Loucy (cell line): ENCODE data around the gene WDR11.

Experiments
- H2AFZ ChIP-seq: fragments of 200-600 bp; sonication (generic); 2 replicates; pipeline ENCODE4 v1.6.0; 2016; ENCODE audit warnings: antibody characterized with exemption, mild to moderate bottlenecking, low read length, moderate library complexity
- H3F3A ChIP-seq: fragments of 200-600 bp; 2 replicates; pipeline ENCODE4 v1.6.0; 2016; ENCODE audit warnings: antibody characterized with exemption, low read depth, mild to moderate bottlenecking
- H3K27me3 ChIP-seq: fragments of 200-600 bp; sonication (generic); 2 replicates; pipeline ENCODE4 v1.6.1; 2014; ENCODE audit warnings: low read length, mild to moderate bottlenecking; ENCODE audit not compliant: insufficient read depth, poor library complexity, severe bottlenecking
- H3K36me3 ChIP-seq: fragments of 200-600 bp; sonication (generic); 2 replicates; pipeline ENCODE4 v1.6.1; 2016; ENCODE audit warnings: low read length; ENCODE audit not compliant: insufficient read depth
- H3K4me1 ChIP-seq: fragments of 200-600 bp; sonication (generic); 2 replicates; pipeline ENCODE4 v1.5.1; 2014; ENCODE audit warnings: low read length, mild to moderate bottlenecking; ENCODE audit not compliant: insufficient read depth, poor library complexity, severe bottlenecking
- H3K4me2 ChIP-seq: fragments of 200-600 bp; sonication (generic); 2 replicates; pipeline ENCODE4 v1.6.0; 2014; ENCODE audit warnings: antibody characterized with exemption, low read length, low read depth, mild to moderate bottlenecking; ENCODE audit not compliant: poor library complexity, severe bottlenecking
- H3K4me3 ChIP-seq: fragments of 200-600 bp; sonication (generic); 2 replicates; pipeline ENCODE4 v1.5.1; 2014; ENCODE audit warnings: low read length, mild to moderate bottlenecking, mixed read lengths; ENCODE audit not compliant: poor library complexity, severe bottlenecking
- H3K79me2 ChIP-seq: fragments of 200-600 bp; sonication (generic); 2 replicates; pipeline ENCODE4 v1.6.1; 2014; ENCODE audit warnings: low read length; ENCODE audit not compliant: insufficient read depth
- H3K9ac ChIP-seq: fragments of 200-600 bp; sonication (generic); 2 replicates; pipeline ENCODE4 v1.6.0; 2014; ENCODE audit warnings: mild to moderate bottlenecking, low read depth, low read length, moderate library complexity; ENCODE audit not compliant: poor library complexity, severe bottlenecking
- H3K9me2 ChIP-seq: fragments of 200-600 bp; sonication (generic); replicated peaks from 2 replicates; pipeline ENCODE4 v1.6.1; 2016; ENCODE audit warnings: low read depth, low read length, mixed read lengths
- H3K9me3 ChIP-seq: fragments of 200-600 bp; sonication (generic); 2 replicates; pipeline ENCODE4 v1.6.1; 2014; ENCODE audit warnings: mild to moderate bottlenecking, antibody characterized with exemption, low read length, low read depth; ENCODE audit not compliant: insufficient read depth
- H4K20me1 ChIP-seq: fragments of 200-600 bp; sonication (generic); 2 replicates; pipeline ENCODE4 v1.6.0; 2014; ENCODE audit warnings: antibody characterized with exemption, low read length, mild to moderate bottlenecking; ENCODE audit not compliant: insufficient read depth, poor library complexity, severe bottlenecking
- EZH2phosphoT487 ChIP-seq: fragments of 200-600 bp; IDR thresholded peaks from 2 replicates; pipeline ENCODE4 v1.6.1; 2018; ENCODE audit warnings: antibody characterized with exemption, mild to moderate bottlenecking, moderate library complexity, borderline replicate concordance
- TF ChIP-seq, protein P1 (sequence below): fragments of 200-600 bp; sonication (generic); conservative IDR thresholded peaks from 2 replicates; pipeline ENCODE4 v1.5.1; 2014; ENCODE audit warnings: mild to moderate bottlenecking, antibody characterized with exemption, low read length

Gene WDR11

DNA sequence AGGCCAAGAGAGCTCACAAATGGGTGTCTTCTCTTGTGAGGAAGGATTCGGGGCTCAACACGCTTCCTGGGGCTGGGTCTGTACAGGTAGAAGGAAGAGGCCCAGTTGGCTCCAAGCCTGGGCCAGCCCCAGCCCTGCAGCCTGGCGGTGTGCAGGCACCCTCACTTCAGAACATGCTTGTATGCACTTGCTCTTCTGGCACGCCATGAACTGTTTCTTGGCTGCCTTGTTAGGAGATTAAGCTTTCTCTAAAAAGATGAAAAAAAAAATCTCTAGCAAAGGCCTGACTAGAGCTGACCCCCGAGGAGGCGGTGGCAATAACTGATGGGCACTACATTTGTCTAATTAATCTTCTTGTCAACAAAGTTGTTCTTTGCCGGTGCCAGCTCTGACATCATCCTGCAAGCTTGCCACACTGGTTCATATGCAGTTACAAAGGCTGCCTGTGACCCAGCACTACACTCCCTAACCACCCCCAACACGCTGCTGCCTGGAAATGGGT lies 94.7 kb downstream of the WDR11 start:
- no peak overlapping the region for H3K9ac ChIP-seq
- no peak for TF ChIP-seq EZH2phosphoT487
- TF ChIP-seq, protein P1, sequence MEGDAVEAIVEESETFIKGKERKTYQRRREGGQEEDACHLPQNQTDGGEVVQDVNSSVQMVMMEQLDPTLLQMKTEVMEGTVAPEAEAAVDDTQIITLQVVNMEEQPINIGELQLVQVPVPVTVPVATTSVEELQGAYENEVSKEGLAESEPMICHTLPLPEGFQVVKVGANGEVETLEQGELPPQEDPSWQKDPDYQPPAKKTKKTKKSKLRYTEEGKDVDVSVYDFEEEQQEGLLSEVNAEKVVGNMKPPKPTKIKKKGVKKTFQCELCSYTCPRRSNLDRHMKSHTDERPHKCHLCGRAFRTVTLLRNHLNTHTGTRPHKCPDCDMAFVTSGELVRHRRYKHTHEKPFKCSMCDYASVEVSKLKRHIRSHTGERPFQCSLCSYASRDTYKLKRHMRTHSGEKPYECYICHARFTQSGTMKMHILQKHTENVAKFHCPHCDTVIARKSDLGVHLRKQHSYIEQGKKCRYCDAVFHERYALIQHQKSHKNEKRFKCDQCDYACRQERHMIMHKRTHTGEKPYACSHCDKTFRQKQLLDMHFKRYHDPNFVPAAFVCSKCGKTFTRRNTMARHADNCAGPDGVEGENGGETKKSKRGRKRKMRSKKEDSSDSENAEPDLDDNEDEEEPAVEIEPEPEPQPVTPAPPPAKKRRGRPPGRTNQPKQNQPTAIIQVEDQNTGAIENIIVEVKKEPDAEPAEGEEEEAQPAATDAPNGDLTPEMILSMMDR = no peak
- no peaks in the 10 kb centered on the region for H3F3A ChIP-seq
- H4K20me1 ChIP-seq = no peaks in the 10 kb centered on the region
- no peak overlapping the region for H2AFZ ChIP-seq
- no peaks in the 10 kb centered on the region for H3K36me3 ChIP-seq
- H3K4me2 ChIP-seq = no peak overlapping the region
- H3K27me3 ChIP-seq = no peaks in the 10 kb centered on the region
- no peaks in the 10 kb centered on the region for H3K9me2 ChIP-seq
- no peaks in the 10 kb centered on the region for H3K9me3 ChIP-seq
- no peaks in the 10 kb centered on the region for H3K79me2 ChIP-seq
- no peak overlapping the region for H3K4me3 ChIP-seq
- no peaks in the 10 kb centered on the region for H3K4me1 ChIP-seq

- Histone ChIP-seq H3K36me3 (no peaks in the 10 kb centered on the region), H2AFZ (no peak overlapping the region), H3K4me3 (no peak overlapping the region), H3K4me1 (no peaks in the 10 kb centered on the region), H3F3A (no peaks in the 10 kb centered on the region), H4K20me1 (no peaks in the 10 kb centered on the region), H3K9ac (no peak overlapping the region), H3K27me3 (no peaks in the 10 kb centered on the region), H3K4me2 (no peak overlapping the region), H3K79me2 (no peaks in the 10 kb centered on the region), H3K9me3 (no peaks in the 10 kb centered on the region), H3K9me2 (no peaks in the 10 kb centered on the region)
- TF ChIP-seq, protein P1 = no peak
- no peak for TF ChIP-seq EZH2phosphoT487
Observed at GRCh38 chr10:120946497-120946896, 95.3 kb downstream of the WDR11 start.

DNA sequence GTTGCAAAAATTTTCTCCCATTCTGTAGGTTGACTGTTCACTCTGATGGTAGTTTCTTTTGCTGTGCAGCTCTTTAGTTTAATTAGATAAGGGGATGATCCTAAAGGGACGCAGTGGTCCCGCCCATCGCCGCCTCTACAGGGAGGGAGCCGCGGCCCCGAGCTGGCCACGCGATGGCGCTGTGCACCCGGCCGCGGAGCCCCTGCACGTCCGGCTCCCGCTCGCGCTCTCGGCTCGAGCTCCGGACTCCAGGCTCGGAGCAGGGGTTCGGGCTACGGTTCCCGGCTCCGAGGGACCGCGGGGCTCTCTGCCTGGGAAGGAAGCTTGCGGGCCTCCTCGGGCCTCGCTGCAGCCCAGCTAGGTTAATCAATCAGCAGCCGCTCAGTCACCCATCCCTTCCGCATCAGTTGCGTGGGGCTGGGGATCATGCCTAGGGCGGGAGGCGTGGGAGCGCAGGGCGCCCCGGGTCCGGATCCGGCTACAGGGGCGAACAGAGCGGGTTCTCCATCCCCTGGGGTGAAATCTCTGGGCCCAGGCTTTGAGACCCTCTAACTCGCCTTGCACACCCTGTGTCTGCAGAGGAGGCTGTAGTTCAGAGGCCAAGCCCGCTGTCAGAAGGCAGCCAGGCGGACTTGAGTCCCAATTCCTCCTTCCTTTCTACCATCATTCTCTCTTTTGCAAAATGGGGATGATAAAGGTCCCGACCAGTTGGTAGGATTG lies 97.9 kb downstream of the WDR11 start:
- no peaks in the 10 kb centered on the region for H3K36me3 ChIP-seq
- H3K4me1 ChIP-seq = no peaks in the 10 kb centered on the region
- H4K20me1 ChIP-seq = no peaks in the 10 kb centered on the region
- no peaks in the 10 kb centered on the region for H3F3A ChIP-seq
- no peak overlapping the region for H3K4me2 ChIP-seq
- no peaks in the 10 kb centered on the region for H3K9me2 ChIP-seq
- H3K79me2 ChIP-seq = no peaks in the 10 kb centered on the region
- TF ChIP-seq EZH2phosphoT487 = no peak
- TF ChIP-seq, protein P1 = no peak
- no peak overlapping the region for H3K9ac ChIP-seq
- H3K9me3 ChIP-seq = peaks cover 5% of the 10 kb centered on the region; the same call in 1 of the 2 replicates
- H3K4me3 ChIP-seq = no peak overlapping the region
- no peak overlapping the region for H2AFZ ChIP-seq
- H3K27me3 ChIP-seq = no peaks in the 10 kb centered on the region
